Pancreas (tissue), 10 donors: Measurements from ENCODE around the gene SNTA1. TPM values are rescaled to one million over a fixed set of nuclear protein-coding genes. Genes with fewer than 3 reads are reported as not detected.
"Not testable (repeated sequence)": the region's sequence is repeated elsewhere in the genome, so short reads cannot be mapped to it uniquely, and the experiment has no call there.

Source experiments
- ATAC-seq, 4 donors: fragments of 200-7000 bp; cut with Tn5 transposase; one replicate each; pipeline versions ENCODE4 v1.8.0 to v1.9.1; 2020; ENCODE audit warnings: mild to moderate bottlenecking in 4 of 4, moderate library complexity in 4 of 4
- DNase-seq, 6 donors: peaks; one replicate each; pipeline ENCODE4 v3.0.0-alpha.2; 2020
- FAIRE-seq: peaks from 2 replicates; lab custom pipeline; 2012; peaks lifted over from hg19 to GRCh38; lab: Jason Lieb, UNC
- H3K27ac ChIP-seq, 4 donors: fragments of 200-600 bp; sonication (generic); 1 replicate in 3 of 4; 2 replicates in 1 of 4; pipeline versions ENCODE4 v1.5.0 to v1.8.0; 2020
- H3K27me3 ChIP-seq, 4 donors: fragments of 200-600 bp; one replicate each; pipeline ENCODE4 v1.8.0; 2021
- H3K36me3 ChIP-seq, 3 donors: fragments of 200-600 bp; sonication (generic) in 1 of 3; one replicate each; pipeline versions ENCODE4 v1.5.0 to v1.8.0; 2020 to 2021
- H3K4me1 ChIP-seq, 3 donors: fragments of 200-600 bp; one replicate each; pipeline ENCODE4 v1.8.0; 2021
- H3K4me3 ChIP-seq, 4 donors: fragments of 200-600 bp; sonication (generic) in 2 of 4; one replicate each; pipeline versions ENCODE4 v1.5.0 to v1.8.0; 2020 to 2021
- H3K9me3 ChIP-seq, 4 donors: fragments of 200-600 bp; one replicate each; pipeline ENCODE4 v1.8.0; 2021
- CTCF ChIP-seq, 4 donors: fragments of 200-600 bp; sonication (generic) in 3 of 4; IDR thresholded peaks; one replicate each; pipeline versions ENCODE4 v1.5.0 to v1.8.0; 2021; ENCODE audit warnings: antibody characterized with exemption in 4 of 4
- WGBS, 2 donors: extraction: QIAGEN DNeasy Blood & Tissue Kit; methylation state at CpG; one replicate each; pipeline ENCODE4 v1.1.7; 2013; 5-methylcytosine and 5-hydroxymethylcytosine counted together
- intact Hi-C, 3 donors: fragments of 100-400 bp; cut with DNase I; formaldehyde crosslinking; loops; one replicate each; pipeline versions ENCODE4 v1.11.1 to v1.14.2; 2022
- polyA plus RNA-seq, 2 donors: library from polyadenylated mRNA; stranded (reverse); fragments of 200-250 nt; gene quantifications; one replicate each; pipeline ENCODE4 v1.2.3, GENCODE V29; 2013
- total RNA-seq, 6 donors: library from RNA; stranded (reverse); fragmentation: NEBNext Ultra II Directional in 4 of 6; extraction: Animal tissue kit (Norgen Biotek cat#: 25700) in 4 of 6; gene quantifications; one replicate each; pipeline versions ENCODE4 v1.2.1 to v1.2.4, GENCODE V29; 2021 to 2023
- donor health status: healthy with polysubstance abuse.
- donor health status: DM: no; HTN: no; CAD: no; lungs with moderate emphysema.
- donor health status: DM: no; HTN: no; CAD: no.
- donor health status: control.
- donor health status: control.
- donor health status: Bipolar disorder and iron deficiency.
- donor health status: DM: yes; HTN: yes; CAD: no.
- donor health status: DM: no; HTN: no; CAD: no.
- donor health status: DM: no; HTN: no; CAD: no.
- donor health status: DM: yes; HTN: yes; CAD: no.

Gene SNTA1
- total and polyA plus RNA-seq, 8 donors = 4.2 to 10.9 (median 6.8) TPM

- no peaks in the 10 kb centered on the region for H3K4me1 ChIP-seq
- 74 to 77% methylated on average over 12 of the region's 12 CpGs for WGBS, 2 donors
- H3K27ac ChIP-seq = no peak overlapping the region
- no peaks in the 10 kb centered on the region for H3K27me3 ChIP-seq
- H3K9me3 ChIP-seq = no peaks in the 10 kb centered on the region
- FAIRE-seq = no peak
- ATAC-seq = peak in 2 of 4 donors; percentile 21 to 36
- no peaks in the 10 kb centered on the region for H3K36me3 ChIP-seq
- peak in 3 of 6 donors; percentile 28 to 43 (median 41) for DNase-seq
- H3K4me3 ChIP-seq = no peak overlapping the region
- TF ChIP-seq CTCF (IDR thresholded peaks at IDR 0.05) = no peak
- intact Hi-C loops = no loop called here
These were observed 6.2 kb downstream of the SNTA1 start for GRCh38 chr20:33437141-33437911.

GRCh38 chr20:33434434-33434833 is 9.1 kb downstream of the SNTA1 start:
- no peak for DNase-seq
- H3K27me3 ChIP-seq = no peaks in the 10 kb centered on the region
- no peaks in the 10 kb centered on the region for H3K9me3 ChIP-seq
- H3K36me3 ChIP-seq = no peaks in the 10 kb centered on the region
- WGBS, 2 donors = 95 to 98% methylated on average over 5 of the region's 5 CpGs
- no peak for ATAC-seq
- no peak overlapping the region for H3K4me3 ChIP-seq
- no peaks in the 10 kb centered on the region for H3K4me1 ChIP-seq
- no peak for TF ChIP-seq CTCF (IDR thresholded peaks at IDR 0.05)
- intact Hi-C loops = no loop called here
- FAIRE-seq = no peak
- H3K27ac ChIP-seq = no peak overlapping the region

GRCh38 chr20:33433465-33434234 is 9.9 kb downstream of the SNTA1 start:
- Histone ChIP-seq H3K4me1 (no peaks in the 10 kb centered on the region), H3K9me3 (no peaks in the 10 kb centered on the region), H3K27me3 (no peaks in the 10 kb centered on the region), H3K36me3 (no peaks in the 10 kb centered on the region), H3K4me3 (no peak overlapping the region), H3K27ac (no peak overlapping the region)
- no peak for FAIRE-seq
- ATAC-seq = peak; percentile 38 to 79 (median 66)
- no peak for TF ChIP-seq CTCF (IDR thresholded peaks at IDR 0.05)
- WGBS, 2 donors = 84 to 85% methylated on average over 8 of the region's 8 CpGs
- intact Hi-C loops = no loop called here
- no peak for DNase-seq

- intact Hi-C loops = no loop called here
- Histone ChIP-seq H3K4me3 (no peak overlapping the region), H3K36me3 (no peaks in the 10 kb centered on the region), H3K4me1 (no peaks in the 10 kb centered on the region), H3K27ac (no peak overlapping the region), H3K9me3 (no peaks in the 10 kb centered on the region), H3K27me3 (no peaks in the 10 kb centered on the region)
- 54 to 58% methylated on average over 5 of the region's 5 CpGs for WGBS, 2 donors
- DNase-seq = no peak
- FAIRE-seq = no peak
- TF ChIP-seq CTCF (IDR thresholded peaks at IDR 0.05) = no peak
- ATAC-seq = peak in 2 of 4 donors; percentile 32 to 55
These were observed 11.7 kb downstream of the SNTA1 start for GRCh38 chr20:33431797-33432381.

- H3K27ac ChIP-seq, ATAC-seq, H3K36me3 ChIP-seq, H3K4me3 ChIP-seq, H3K9me3 ChIP-seq, DNase-seq, FAIRE-seq, H3K4me1 ChIP-seq, H3K27me3 ChIP-seq, intact Hi-C loops: not testable (repeated sequence)
- WGBS, 2 donors = 94 to 97% methylated on average over 11 of the region's 11 CpGs
These were observed 19.7 kb downstream of the SNTA1 start for GRCh38 chr20:33423875-33424274.
